ENCODE data around the gene RPS6KA6.

DNA sequence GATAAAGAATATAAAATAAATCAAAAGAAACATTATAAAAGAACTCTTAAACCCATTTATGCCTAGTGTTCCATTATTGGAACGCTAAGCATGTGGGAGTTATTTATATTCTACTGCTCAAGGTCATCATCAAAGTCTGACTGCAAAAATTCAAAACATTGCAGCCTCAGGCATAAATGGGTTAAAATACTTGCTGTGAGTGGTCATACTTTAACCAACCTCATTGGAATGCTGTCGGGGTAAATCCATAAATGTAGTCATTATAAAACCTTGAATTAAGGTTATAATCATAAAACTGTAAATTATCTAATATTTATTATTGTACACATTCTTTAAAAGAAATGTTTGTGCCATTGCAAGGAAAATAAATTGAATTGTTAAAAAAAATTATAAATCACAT, 55.0 kb downstream of the RPS6KA6 start:
- TF ChIP-seq, protein P1, sequence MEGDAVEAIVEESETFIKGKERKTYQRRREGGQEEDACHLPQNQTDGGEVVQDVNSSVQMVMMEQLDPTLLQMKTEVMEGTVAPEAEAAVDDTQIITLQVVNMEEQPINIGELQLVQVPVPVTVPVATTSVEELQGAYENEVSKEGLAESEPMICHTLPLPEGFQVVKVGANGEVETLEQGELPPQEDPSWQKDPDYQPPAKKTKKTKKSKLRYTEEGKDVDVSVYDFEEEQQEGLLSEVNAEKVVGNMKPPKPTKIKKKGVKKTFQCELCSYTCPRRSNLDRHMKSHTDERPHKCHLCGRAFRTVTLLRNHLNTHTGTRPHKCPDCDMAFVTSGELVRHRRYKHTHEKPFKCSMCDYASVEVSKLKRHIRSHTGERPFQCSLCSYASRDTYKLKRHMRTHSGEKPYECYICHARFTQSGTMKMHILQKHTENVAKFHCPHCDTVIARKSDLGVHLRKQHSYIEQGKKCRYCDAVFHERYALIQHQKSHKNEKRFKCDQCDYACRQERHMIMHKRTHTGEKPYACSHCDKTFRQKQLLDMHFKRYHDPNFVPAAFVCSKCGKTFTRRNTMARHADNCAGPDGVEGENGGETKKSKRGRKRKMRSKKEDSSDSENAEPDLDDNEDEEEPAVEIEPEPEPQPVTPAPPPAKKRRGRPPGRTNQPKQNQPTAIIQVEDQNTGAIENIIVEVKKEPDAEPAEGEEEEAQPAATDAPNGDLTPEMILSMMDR (conservative IDR thresholded peaks at IDR 0.05; ENCODE audit: low read depth in 2 of 2), result no peak
- TF ChIP-seq, protein P2, sequence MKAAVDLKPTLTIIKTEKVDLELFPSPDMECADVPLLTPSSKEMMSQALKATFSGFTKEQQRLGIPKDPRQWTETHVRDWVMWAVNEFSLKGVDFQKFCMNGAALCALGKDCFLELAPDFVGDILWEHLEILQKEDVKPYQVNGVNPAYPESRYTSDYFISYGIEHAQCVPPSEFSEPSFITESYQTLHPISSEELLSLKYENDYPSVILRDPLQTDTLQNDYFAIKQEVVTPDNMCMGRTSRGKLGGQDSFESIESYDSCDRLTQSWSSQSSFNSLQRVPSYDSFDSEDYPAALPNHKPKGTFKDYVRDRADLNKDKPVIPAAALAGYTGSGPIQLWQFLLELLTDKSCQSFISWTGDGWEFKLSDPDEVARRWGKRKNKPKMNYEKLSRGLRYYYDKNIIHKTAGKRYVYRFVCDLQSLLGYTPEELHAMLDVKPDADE (IDR thresholded peaks at IDR 0.05), result no peak
- TF ChIP-seq, protein P3, sequence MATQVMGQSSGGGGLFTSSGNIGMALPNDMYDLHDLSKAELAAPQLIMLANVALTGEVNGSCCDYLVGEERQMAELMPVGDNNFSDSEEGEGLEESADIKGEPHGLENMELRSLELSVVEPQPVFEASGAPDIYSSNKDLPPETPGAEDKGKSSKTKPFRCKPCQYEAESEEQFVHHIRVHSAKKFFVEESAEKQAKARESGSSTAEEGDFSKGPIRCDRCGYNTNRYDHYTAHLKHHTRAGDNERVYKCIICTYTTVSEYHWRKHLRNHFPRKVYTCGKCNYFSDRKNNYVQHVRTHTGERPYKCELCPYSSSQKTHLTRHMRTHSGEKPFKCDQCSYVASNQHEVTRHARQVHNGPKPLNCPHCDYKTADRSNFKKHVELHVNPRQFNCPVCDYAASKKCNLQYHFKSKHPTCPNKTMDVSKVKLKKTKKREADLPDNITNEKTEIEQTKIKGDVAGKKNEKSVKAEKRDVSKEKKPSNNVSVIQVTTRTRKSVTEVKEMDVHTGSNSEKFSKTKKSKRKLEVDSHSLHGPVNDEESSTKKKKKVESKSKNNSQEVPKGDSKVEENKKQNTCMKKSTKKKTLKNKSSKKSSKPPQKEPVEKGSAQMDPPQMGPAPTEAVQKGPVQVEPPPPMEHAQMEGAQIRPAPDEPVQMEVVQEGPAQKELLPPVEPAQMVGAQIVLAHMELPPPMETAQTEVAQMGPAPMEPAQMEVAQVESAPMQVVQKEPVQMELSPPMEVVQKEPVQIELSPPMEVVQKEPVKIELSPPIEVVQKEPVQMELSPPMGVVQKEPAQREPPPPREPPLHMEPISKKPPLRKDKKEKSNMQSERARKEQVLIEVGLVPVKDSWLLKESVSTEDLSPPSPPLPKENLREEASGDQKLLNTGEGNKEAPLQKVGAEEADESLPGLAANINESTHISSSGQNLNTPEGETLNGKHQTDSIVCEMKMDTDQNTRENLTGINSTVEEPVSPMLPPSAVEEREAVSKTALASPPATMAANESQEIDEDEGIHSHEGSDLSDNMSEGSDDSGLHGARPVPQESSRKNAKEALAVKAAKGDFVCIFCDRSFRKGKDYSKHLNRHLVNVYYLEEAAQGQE (IDR thresholded peaks at IDR 0.05; ENCODE audit: unreplicated experiment), result no peak
- TF ChIP-seq STAT1 (IDR thresholded peaks at IDR 0.05; ENCODE audit: unreplicated experiment), result no peak
- TF ChIP-seq JUNB (IDR thresholded peaks at IDR 0.05; ENCODE audit: unreplicated experiment), result no peak
- TF ChIP-seq CREB1 (CRISPR knock-in tag; IDR thresholded peaks at IDR 0.05; ENCODE audit: low read depth), result no peak
- no peak for TF ChIP-seq ZNF114 (CRISPR knock-in tag; IDR thresholded peaks at IDR 0.05)
- TF ChIP-seq EZH2 (IDR thresholded peaks at IDR 0.05; ENCODE audit: low read depth, unreplicated experiment), result no peak
